Left hindlimb (tissue), 1 donor: Measurements from ENCODE around the gene CNGB1.
"Not testable (repeated sequence)": the region's sequence is repeated elsewhere in the genome, so short reads cannot be mapped to it uniquely, and the experiment has no call there.

Experiments
- DNase-seq: peaks from one replicate; pipeline ENCODE4 v3.0.0-alpha.2; 2018

CNGB1 gene

DNA sequence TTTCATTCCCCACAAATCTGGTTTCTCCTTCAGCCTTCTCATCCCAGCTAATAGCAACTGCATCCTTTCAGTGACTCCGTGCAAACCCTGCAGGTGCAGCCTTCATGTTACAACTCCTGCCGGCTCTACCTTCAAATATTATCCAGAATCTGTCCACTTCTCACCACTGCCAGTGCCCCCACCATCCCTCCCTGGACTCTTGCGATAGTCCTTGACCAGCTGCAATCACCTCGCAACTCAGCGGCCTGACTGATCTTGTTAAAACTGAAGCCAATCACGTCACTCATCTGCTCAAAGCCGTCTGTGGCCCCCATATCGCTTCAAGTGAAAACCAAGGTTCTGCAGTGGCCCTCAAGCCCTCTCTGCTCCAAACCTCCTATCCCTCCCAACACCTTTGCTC is 125.8 kb downstream of the CNGB1 start:
- no peak for DNase-seq

DNA sequence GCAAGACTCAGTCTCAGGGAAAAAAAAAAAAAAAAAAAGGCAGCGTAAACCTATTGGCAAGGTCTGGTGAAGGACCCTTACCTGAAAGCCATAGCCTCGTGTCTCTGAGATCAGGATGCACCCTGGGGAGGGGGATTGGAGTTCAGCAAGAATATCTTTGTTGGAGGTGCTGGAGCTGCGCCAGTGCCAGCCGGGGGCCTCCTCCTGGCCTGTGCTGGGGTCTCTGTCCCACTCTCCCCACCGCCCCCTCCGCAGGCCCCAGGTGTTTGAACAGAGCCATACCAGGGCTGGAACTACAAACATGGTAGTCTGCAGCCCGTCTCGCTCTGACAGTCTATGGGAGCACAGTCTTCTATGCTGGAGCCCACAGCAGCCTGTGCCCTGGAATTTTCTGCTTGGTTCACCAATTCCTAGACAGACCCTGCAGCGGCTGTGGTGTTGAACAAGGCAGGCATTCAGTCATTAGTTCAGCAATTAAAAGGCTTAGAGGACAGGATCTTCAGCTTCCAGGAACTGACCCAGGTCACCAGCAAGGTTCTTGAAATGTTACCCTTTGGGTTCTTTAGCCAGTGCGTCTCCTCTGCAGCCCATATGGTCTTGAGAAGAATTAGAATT is 126.4 kb downstream of the CNGB1 start:
- DNase-seq = no peak

DNA sequence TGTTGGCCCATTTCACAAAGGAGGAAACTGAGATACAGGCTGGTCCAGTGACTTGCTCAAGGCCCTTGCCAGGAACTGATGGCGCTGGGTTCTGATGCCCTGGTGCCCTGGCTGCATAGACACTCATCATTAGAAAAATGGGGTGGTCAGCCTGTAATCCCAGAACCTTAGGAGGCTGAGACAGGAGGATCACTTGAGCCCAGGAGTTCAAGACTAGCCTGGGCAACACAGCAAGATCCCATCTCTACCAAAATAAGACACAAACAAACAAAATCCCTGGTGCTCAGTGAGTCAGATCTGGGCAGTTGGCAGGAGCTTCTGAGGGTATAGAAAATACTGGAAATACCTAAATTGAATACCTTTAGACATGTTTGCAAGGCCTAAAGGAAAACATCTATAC is 127.5 kb downstream of the CNGB1 start:
- no peak for DNase-seq

DNA sequence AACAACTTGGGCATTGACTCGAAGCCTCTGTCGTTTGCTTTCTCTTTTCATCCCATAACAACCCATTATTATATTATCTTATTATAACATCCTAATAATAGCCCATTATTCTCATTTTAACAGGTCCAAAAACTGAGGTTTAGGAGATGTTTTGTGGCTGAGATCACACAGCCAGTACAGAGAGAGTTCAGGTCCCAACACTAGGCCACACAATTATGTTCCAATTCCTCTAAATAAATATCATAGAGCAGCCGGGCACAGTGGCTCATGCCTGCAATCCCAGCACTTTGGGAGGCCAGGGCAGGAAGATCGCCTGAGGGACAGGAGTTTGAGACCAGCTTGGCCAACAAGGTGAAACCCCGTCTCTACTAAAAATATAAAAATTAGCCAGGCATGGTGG is 128.3 kb downstream of the CNGB1 start:
- no peak for DNase-seq

DNA sequence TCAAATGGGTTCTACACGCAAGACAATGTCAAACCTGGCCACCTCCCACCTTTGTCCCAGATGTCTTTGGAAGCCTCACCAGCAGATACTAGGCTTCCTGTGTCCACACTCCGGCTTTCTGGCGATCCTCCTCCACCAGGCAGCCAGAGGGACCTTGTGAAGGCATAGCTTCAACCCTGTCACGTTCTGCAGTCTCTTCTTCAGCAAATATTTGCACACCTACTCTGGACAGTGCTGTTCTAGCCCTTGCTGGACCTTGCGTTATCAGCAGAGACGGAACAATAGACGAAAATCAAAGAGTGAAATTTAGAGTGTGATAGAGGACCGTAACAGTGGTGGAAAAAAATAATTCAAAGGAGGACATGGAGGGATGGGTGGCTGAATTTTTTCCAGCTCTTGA is 130.1 kb downstream of the CNGB1 start:
- no peak for DNase-seq

DNA sequence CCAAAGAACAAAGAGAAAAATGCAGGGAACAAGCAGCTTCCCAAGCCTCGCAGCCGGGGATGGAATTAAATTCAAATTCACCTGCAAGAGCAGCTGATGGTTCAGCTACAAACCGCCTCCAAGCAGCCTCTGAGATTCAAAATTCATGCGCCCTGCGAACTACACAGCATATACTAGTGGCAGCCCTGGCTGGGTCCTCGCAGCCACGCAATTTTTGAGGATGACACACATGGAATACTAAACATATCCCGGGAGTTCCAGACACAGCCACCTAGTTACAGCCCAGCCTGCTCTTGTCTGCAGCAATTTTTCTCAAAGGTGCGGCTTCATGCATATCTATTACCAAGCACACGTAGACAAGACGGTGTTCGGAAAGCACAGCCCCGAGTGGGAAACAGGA is 132.8 kb downstream of the CNGB1 start:
- no peak for DNase-seq

DNA sequence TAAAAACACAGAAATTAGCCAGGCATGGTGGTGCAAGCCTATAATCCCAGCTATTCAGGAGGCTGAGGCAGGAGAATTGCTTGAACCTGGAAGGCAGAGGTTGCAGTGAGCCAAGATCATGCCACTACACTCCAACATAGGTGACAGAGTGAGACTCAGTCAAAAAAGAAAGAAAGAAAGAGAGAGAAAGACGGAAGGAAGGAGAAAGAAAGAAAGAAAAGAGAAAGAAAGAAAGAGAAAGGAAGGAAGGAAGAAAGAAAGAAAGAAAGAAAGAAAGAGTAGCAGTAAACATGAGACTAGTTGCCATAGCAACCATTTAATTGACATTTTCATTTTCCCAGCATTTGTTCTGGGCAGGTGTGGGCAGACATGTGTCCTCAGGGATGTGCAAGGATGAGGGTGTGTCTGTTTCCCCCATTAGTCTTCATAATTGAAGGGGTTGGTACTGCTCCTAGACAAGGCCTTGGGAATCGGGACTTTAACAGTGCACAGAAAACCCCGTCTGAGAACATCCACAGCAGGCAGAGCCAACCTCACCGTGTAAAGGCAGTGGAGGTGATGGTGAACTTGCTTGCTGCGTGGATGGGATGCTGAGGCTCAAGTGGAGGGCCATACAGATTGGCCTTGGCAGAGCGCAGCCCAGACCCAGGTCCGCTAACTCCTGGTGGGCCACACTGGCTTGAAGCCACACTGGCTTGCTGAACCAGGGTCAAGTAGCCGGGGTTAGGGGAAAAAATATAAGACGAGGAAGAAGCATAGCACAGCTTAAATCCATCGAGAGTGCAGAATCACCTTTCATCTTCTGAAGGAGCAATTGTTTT is 133.4 kb downstream of the CNGB1 start:
- no peak for DNase-seq

DNA sequence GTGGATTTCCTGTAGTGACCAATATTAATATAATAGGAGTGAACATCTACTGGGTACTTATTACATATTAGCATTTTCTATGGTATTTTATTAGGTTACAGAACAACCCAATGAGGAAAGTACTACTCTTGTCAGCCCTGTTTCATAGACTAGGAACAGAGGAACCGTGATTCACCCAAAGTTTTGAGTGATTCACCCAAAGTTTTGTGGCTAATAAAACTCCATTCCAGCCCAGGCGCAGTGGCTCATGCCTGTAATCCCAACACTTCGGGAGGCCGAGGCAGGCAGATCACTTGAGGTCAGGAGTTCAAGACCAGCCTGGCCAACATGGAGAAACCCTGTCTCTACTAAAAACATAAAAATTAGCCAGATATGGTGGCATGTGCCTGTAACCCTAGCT is 135.5 kb downstream of the CNGB1 start:
- not testable (repeated sequence) for DNase-seq

DNA sequence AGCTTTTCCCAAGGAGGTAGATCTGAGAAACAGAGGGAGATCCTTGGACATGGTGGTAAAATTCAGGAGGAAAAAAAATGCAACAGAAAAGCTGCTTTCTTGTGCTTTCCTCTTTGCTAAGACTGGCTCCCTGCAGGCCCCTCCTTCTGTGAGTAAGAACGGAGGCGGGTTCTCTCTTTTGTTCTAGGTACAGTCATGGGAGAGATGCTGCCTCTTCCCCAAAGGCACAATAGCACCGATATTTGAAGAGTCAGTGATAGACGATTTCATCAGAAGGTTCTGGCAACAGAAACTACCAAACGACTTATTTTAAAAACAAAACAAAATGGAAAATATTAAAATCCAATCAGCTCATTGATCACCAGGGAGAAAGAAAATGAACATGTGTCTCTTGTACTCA is 136.0 kb downstream of the CNGB1 start:
- no peak for DNase-seq
